ENCODE data around the gene TMEM54. TPM values are rescaled to one million over a fixed set of nuclear protein-coding genes. Genes with fewer than 3 reads are reported as not detected.
A peak's percentile ranks its signal among the peaks of the same experiment; 100 is the strongest.

TMEM54 gene, protein sequence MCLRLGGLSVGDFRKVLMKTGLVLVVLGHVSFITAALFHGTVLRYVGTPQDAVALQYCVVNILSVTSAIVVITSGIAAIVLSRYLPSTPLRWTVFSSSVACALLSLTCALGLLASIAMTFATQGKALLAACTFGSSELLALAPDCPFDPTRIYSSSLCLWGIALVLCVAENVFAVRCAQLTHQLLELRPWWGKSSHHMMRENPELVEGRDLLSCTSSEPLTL
- 10.2 TPM for polyA plus RNA-seq (2013, experiment 1 of 2)
- 10.4 TPM for polyA plus RNA-seq (2013, experiment 2 of 2)

GRCh38 chr1:32900956-32901822, at the start of gene TMEM54:
TMEM54 (minus strand) TSS chr1:32901389; CDS start chr1:32901238, 151 bp downstream.
- peak within 1 kb of the TSS; percentile 58 to 61 for H3K18ac ChIP-seq (ENCODE audit: low read depth in 1 of 2, low read length in 2 of 2)
- H3K4me3 ChIP-seq (ENCODE audit: insufficient read depth in 1 of 2, low read depth in 1 of 2, low read length in 2 of 2): peak within 1 kb of the TSS; percentile 62 to 83
- WGBS: 3% methylated on average over 26 of the region's 92 CpGs
- no peaks in the 10 kb centered on the region for H3K79me1 ChIP-seq (replicated peaks; ENCODE audit: low read length, poor library complexity, severe bottlenecking)
- no peak within 1 kb of the TSS for H2BK5ac ChIP-seq (ENCODE audit: low read depth, low read length, poor library complexity, severe bottlenecking)
- peak within 1 kb of the TSS; percentile 54 for H2AFZ ChIP-seq (ENCODE audit: low read depth, low read length)
- no peak within 1 kb of the TSS for H2BK120ac ChIP-seq (ENCODE audit: low read depth, low read length)
- H3K36me3 ChIP-seq (ENCODE audit: control insufficient read depth in 1 of 2, insufficient read depth in 2 of 2, low read depth in 1 of 2, low read length in 2 of 2): no peaks in the 10 kb centered on the region
- H3K27ac ChIP-seq (ENCODE audit: low read length, poor library complexity, severe bottlenecking): no peak within 1 kb of the TSS
- H3K27me3 ChIP-seq (ENCODE audit: control insufficient read depth in 1 of 2, insufficient read depth in 1 of 2, low read length in 2 of 2): peaks cover 0 to 21% of the 10 kb centered on the region in 2 experiments
- H3K9ac ChIP-seq (ENCODE audit: low read length): peak within 1 kb of the TSS; percentile 91
- peak within 1 kb of the TSS; percentile 94 for H3K4me2 ChIP-seq (ENCODE audit: low read length, poor library complexity, severe bottlenecking)
- H3K9me3 ChIP-seq (ENCODE audit: control insufficient read depth, low read length): no peaks in the 10 kb centered on the region
- H3K14ac ChIP-seq (ENCODE audit: low read length in 2 of 2): no peak within 1 kb of the TSS
- H3K4me1 ChIP-seq (ENCODE audit: control insufficient read depth, insufficient read depth, low read depth, low read length): peaks cover 11% of the 10 kb centered on the region
- no peak for DNase-seq
- peak within 1 kb of the TSS; percentile 77 for H4K8ac ChIP-seq (ENCODE audit: low read length)
- H2BK15ac ChIP-seq (ENCODE audit: low read depth, poor library complexity, severe bottlenecking): peak within 1 kb of the TSS; percentile 74
- no peak within 1 kb of the TSS for H4K91ac ChIP-seq (ENCODE audit: low read length)
- H3K23ac ChIP-seq (ENCODE audit: low read length in 2 of 2): no peak within 1 kb of the TSS
- peak within 1 kb of the TSS in 1 of 2 experiments; percentile 54 for H3K4ac ChIP-seq (ENCODE audit: low read depth in 1 of 2, low read length in 2 of 2)
- no peak within 1 kb of the TSS for H2AK5ac ChIP-seq (ENCODE audit: low read length, severe bottlenecking)
- H2BK12ac ChIP-seq (ENCODE audit: low read length in 2 of 2): peak within 1 kb of the TSS; percentile 44 to 70

DNA sequence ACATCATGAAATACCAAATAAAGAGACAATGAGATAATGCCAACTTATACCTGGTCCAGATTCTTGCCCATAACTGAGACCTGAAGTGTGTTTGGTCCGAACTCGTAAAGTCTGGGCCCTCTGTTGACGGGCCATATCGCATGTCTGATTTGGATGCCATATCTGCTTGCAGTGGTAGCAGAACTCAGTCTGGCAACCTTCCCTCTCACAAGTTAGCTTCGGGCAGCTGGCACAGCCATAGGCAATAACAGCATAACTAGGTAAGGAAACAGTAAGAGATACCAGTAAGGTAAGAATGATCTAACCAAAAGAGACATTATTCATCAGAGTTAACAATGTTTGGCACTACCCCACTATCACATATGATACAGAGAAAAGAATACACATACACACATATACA, 48.3 kb upstream of the TMEM54 start:
- Histone ChIP-seq H3K23ac (ENCODE audit: low read length in 2 of 2) (no peak overlapping the region), H3K4ac (ENCODE audit: low read depth in 1 of 2, low read length in 2 of 2) (no peak overlapping the region), H2BK5ac (ENCODE audit: low read depth, low read length, poor library complexity, severe bottlenecking) (no peak overlapping the region), H3K4me1 (ENCODE audit: control insufficient read depth, insufficient read depth, low read depth, low read length) (peaks cover 4% of the 10 kb centered on the region), H4K91ac (ENCODE audit: low read length) (no peak overlapping the region), H2BK120ac (ENCODE audit: low read depth, low read length) (no peak overlapping the region), H3K4me2 (ENCODE audit: low read length, poor library complexity, severe bottlenecking) (no peak overlapping the region), H3K36me3 (ENCODE audit: control insufficient read depth in 1 of 2, insufficient read depth in 2 of 2, low read depth in 1 of 2, low read length in 2 of 2) (peaks cover 3 to 33% of the 10 kb centered on the region in 2 experiments), H2BK12ac (ENCODE audit: low read length in 2 of 2) (peak overlapping the region in 1 of 2 experiments; percentile 77), H3K18ac (ENCODE audit: low read depth in 1 of 2, low read length in 2 of 2) (no peak overlapping the region), H2AFZ (ENCODE audit: low read depth, low read length) (no peak overlapping the region), H3K9ac (ENCODE audit: low read length) (no peak overlapping the region), H4K8ac (ENCODE audit: low read length) (no peak overlapping the region), H3K14ac (ENCODE audit: low read length in 2 of 2) (no peak overlapping the region), H2BK15ac (ENCODE audit: low read depth, poor library complexity, severe bottlenecking) (no peak overlapping the region), H3K79me1 (replicated peaks; ENCODE audit: low read length, poor library complexity, severe bottlenecking) (peaks cover 13% of the 10 kb centered on the region), H3K27me3 (ENCODE audit: control insufficient read depth in 1 of 2, insufficient read depth in 1 of 2, low read length in 2 of 2) (no peaks in the 10 kb centered on the region), H3K4me3 (ENCODE audit: insufficient read depth in 1 of 2, low read depth in 1 of 2, low read length in 2 of 2) (no peak overlapping the region), H2AK5ac (ENCODE audit: low read length, severe bottlenecking) (no peak overlapping the region), H3K27ac (ENCODE audit: low read length, poor library complexity, severe bottlenecking) (no peak overlapping the region), H3K9me3 (ENCODE audit: control insufficient read depth, low read length) (no peaks in the 10 kb centered on the region)
- over 99% methylated on average over 5 of the region's 5 CpGs for WGBS
- no peak for DNase-seq

DNA sequence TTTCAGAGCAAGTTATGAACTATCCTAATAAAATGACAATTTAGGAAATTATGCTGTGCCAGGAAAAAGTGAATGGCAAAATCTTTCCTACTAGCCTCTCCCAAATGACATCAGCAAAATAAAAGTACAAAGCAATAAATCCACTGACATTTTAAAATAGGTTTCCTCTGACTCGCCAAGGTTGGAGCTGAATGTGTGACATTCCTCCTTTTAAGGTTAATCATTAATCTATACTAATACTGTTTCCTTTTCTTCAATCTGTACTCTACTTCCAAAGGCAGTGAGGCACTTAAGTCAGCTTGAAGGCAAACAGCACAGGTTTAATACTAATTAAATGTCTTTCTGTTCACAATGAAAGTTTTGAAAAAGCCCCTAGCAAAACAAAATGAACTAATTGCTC, 47.7 kb upstream of the TMEM54 start:
- peaks cover 4% of the 10 kb centered on the region for H3K4me1 ChIP-seq (ENCODE audit: control insufficient read depth, insufficient read depth, low read depth, low read length)
- peaks cover 3 to 39% of the 10 kb centered on the region in 2 experiments for H3K36me3 ChIP-seq (ENCODE audit: control insufficient read depth in 1 of 2, insufficient read depth in 2 of 2, low read depth in 1 of 2, low read length in 2 of 2)
- H3K27me3 ChIP-seq (ENCODE audit: control insufficient read depth in 1 of 2, insufficient read depth in 1 of 2, low read length in 2 of 2): no peaks in the 10 kb centered on the region
- no peaks in the 10 kb centered on the region for H3K9me3 ChIP-seq (ENCODE audit: control insufficient read depth, low read length)
- no peak for DNase-seq
- no peak overlapping the region for H3K23ac ChIP-seq (ENCODE audit: low read length in 2 of 2)
- H4K8ac ChIP-seq (ENCODE audit: low read length): no peak overlapping the region
- H2BK120ac ChIP-seq (ENCODE audit: low read depth, low read length): no peak overlapping the region
- no peak overlapping the region for H3K4ac ChIP-seq (ENCODE audit: low read depth in 1 of 2, low read length in 2 of 2)
- H2AFZ ChIP-seq (ENCODE audit: low read depth, low read length): no peak overlapping the region
- peak overlapping the region; percentile 35 for H3K9ac ChIP-seq (ENCODE audit: low read length)
- no peak overlapping the region for H3K27ac ChIP-seq (ENCODE audit: low read length, poor library complexity, severe bottlenecking)
- no peak overlapping the region for H2BK12ac ChIP-seq (ENCODE audit: low read length in 2 of 2)
- no peak overlapping the region for H3K14ac ChIP-seq (ENCODE audit: low read length in 2 of 2)
- H3K18ac ChIP-seq (ENCODE audit: low read depth in 1 of 2, low read length in 2 of 2): no peak overlapping the region
- WGBS: 75% methylated on average over 1 of the region's 1 CpG
- H2BK15ac ChIP-seq (ENCODE audit: low read depth, poor library complexity, severe bottlenecking): no peak overlapping the region
- no peak overlapping the region for H4K91ac ChIP-seq (ENCODE audit: low read length)
- no peak overlapping the region for H3K4me2 ChIP-seq (ENCODE audit: low read length, poor library complexity, severe bottlenecking)
- no peak overlapping the region for H3K4me3 ChIP-seq (ENCODE audit: insufficient read depth in 1 of 2, low read depth in 1 of 2, low read length in 2 of 2)
- no peak overlapping the region for H2AK5ac ChIP-seq (ENCODE audit: low read length, severe bottlenecking)
- peaks cover 11% of the 10 kb centered on the region for H3K79me1 ChIP-seq (replicated peaks; ENCODE audit: low read length, poor library complexity, severe bottlenecking)
- H2BK5ac ChIP-seq (ENCODE audit: low read depth, low read length, poor library complexity, severe bottlenecking): no peak overlapping the region

DNA sequence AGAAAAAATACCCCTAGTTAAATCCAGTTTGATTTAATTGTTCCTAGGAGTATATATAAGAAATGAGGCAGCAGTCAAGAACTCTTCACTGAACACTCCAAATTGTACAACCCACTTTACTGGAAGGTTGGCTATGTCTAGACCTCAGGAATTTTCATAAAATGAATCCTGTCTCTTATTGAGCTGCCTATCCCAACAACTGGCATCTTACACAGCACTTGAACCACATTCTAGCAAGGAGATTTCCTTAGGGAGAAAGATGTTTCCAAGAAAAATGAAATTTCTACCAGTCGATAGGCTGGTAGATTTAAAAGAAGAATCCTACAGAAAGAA, 47.2 kb upstream of the TMEM54 start:
- H3K23ac ChIP-seq (ENCODE audit: low read length in 2 of 2): no peak overlapping the region
- WGBS: no CpG with 5 or more reads among the region's 1 CpG

More for the DNA sequence above, 47.2 kb upstream of the TMEM54 start:
- no peak for DNase-seq
- Histone ChIP-seq H2BK120ac (ENCODE audit: low read depth, low read length) (no peak overlapping the region), H2BK15ac (ENCODE audit: low read depth, poor library complexity, severe bottlenecking) (no peak overlapping the region), H3K27ac (ENCODE audit: low read length, poor library complexity, severe bottlenecking) (no peak overlapping the region), H2BK5ac (ENCODE audit: low read depth, low read length, poor library complexity, severe bottlenecking) (no peak overlapping the region), H3K27me3 (ENCODE audit: control insufficient read depth in 1 of 2, insufficient read depth in 1 of 2, low read length in 2 of 2) (no peaks in the 10 kb centered on the region), H4K91ac (ENCODE audit: low read length) (no peak overlapping the region), H3K9ac (ENCODE audit: low read length) (peak overlapping the region; percentile 35), H3K9me3 (ENCODE audit: control insufficient read depth, low read length) (no peaks in the 10 kb centered on the region), H4K8ac (ENCODE audit: low read length) (no peak overlapping the region), H2AFZ (ENCODE audit: low read depth, low read length) (no peak overlapping the region), H3K36me3 (ENCODE audit: control insufficient read depth in 1 of 2, insufficient read depth in 2 of 2, low read depth in 1 of 2, low read length in 2 of 2) (peaks cover 3 to 44% of the 10 kb centered on the region in 2 experiments), H2AK5ac (ENCODE audit: low read length, severe bottlenecking) (no peak overlapping the region), H2BK12ac (ENCODE audit: low read length in 2 of 2) (no peak overlapping the region), H3K4me2 (ENCODE audit: low read length, poor library complexity, severe bottlenecking) (no peak overlapping the region), H3K18ac (ENCODE audit: low read depth in 1 of 2, low read length in 2 of 2) (no peak overlapping the region), H3K4ac (ENCODE audit: low read depth in 1 of 2, low read length in 2 of 2) (no peak overlapping the region), H3K4me1 (ENCODE audit: control insufficient read depth, insufficient read depth, low read depth, low read length) (peaks cover 4% of the 10 kb centered on the region), H3K79me1 (replicated peaks; ENCODE audit: low read length, poor library complexity, severe bottlenecking) (peaks cover 11% of the 10 kb centered on the region), H3K4me3 (ENCODE audit: insufficient read depth in 1 of 2, low read depth in 1 of 2, low read length in 2 of 2) (no peak overlapping the region), H3K14ac (ENCODE audit: low read length in 2 of 2) (no peak overlapping the region)
